Cortex of kidney (tissue), 1 donor: ENCODE data around the gene NDUFC2.
"Not testable (repeated sequence)": the region's sequence is repeated elsewhere in the genome, so short reads cannot be mapped to it uniquely, and the experiment has no call there.

Experiments used
- DNase-seq: peaks from one replicate; lab custom pipeline; 2025; lab: John Stamatoyannopoulos, UW

The NDUFC2 gene

DNA sequence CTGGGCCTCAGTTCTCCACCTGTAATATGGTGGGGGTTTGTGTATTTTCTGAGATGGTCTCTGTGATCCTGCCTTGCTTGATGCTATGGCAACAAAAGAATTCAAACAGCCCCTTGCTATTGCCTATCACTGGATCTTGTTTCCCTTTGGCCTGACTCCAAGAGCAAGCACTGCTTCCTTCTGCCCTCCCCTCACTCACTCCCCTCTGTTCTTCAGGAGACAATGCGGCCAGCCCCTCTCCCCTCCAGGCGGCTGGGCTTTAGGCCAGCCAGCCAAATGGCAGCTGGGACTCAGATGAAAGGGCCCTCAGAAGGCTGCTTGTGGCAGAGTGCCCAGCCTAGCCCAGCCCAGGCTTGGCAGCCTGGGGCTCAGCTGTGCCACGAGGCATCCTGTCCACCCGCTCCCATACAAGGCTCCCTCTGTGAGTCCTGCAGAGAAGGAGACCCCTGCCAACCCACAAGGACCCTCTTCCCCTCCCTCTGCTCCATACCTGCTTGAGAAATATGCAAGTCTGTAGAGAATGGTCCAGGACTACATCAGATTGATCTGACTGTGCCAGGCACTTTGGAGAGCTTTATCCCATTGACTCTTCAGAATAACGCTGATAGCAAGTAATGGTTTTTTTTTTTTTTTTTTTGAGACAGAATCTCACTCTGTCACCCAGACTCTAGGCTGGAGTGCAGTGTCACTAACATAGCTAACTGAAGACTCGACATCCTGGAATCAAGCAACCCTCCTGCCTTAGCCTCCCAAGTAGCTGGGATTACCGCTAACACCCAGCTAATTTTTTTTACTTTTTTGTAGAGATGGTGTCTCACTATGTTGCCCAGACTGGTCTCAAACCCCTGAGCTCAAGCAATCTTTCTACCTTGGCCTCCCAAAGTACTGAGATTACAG, 49.0 kb downstream of the NDUFC2 start:
- no peak for DNase-seq

DNA sequence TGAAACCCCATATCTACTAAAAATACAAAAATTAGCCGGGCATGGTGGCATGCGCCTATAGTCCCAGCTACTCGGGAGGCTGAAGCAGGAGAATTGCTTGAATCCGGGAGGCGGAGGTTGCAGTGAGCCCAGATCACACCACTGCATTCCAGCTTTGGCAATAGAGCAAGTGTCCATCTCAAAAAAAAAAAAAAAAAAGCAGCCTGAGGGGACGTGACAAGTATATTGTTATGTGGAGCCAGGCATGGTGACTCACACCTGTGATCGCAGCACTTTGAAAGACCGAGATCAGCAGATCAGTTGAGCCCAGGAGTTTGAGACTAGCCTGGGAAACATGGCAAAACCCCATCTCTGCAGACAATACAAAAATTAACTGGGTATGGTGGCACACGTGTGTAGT, 51.2 kb downstream of the NDUFC2 start:
- DNase-seq, result not testable (repeated sequence)

DNA sequence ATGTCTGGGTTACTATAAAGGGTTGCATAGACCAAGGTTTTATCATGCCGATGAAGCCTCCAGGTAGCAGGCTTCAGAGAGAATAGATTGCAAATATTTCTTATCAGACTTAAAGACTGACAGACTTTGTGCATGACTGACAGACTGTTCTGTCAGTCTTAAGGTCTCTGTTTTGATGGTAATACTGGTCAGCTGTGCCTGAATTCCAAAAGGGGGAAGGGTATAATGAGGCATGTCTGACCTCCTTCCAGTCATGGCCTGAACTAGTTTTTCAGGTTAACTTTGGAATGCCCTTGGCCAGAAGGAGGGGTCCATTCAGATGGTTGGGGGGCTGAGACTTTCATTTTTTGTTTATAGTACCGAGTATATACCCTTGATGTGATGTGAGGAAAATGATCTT, 51.9 kb downstream of the NDUFC2 start:
- no peak for DNase-seq

DNA sequence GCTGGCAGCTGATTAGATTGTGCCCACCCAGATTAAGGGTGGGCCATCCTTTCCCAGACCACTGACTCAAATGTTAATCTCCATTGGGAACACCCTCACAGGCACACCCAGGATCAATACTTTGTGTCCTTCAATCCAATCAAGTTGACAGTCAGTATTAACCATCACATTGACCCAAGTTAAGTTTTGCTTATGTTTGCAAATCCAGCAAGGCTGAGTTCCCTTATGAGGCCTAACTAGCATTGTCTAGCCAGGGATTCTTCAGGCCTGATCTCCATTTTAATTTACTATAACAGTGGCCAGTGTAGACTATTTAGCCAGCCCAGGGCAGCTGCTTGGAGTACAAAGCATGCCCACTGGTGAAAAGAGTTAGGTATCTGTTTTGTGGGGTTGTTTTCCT, 54.3 kb downstream of the NDUFC2 start:
- no peak for DNase-seq

DNA sequence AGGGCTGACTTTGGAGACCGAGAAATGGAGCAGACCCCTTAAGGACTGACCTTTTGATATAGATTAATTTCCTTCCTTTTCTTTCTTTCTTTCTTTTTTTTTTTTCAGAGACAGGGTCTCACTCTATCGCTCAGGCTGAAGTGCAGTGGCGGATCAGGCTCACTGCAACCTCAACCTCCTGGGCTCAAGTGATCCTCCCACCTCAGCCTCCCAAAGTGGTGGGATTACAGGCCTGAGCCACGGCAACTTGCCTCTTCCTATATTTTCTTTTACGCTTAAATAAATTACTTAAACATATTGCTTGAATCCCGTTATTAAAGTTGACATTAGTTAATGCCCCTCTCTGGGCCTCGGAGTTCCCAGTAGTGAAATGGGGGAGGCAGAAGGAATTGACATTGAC, 56.2 kb downstream of the NDUFC2 start:
- DNase-seq, result no peak

DNA sequence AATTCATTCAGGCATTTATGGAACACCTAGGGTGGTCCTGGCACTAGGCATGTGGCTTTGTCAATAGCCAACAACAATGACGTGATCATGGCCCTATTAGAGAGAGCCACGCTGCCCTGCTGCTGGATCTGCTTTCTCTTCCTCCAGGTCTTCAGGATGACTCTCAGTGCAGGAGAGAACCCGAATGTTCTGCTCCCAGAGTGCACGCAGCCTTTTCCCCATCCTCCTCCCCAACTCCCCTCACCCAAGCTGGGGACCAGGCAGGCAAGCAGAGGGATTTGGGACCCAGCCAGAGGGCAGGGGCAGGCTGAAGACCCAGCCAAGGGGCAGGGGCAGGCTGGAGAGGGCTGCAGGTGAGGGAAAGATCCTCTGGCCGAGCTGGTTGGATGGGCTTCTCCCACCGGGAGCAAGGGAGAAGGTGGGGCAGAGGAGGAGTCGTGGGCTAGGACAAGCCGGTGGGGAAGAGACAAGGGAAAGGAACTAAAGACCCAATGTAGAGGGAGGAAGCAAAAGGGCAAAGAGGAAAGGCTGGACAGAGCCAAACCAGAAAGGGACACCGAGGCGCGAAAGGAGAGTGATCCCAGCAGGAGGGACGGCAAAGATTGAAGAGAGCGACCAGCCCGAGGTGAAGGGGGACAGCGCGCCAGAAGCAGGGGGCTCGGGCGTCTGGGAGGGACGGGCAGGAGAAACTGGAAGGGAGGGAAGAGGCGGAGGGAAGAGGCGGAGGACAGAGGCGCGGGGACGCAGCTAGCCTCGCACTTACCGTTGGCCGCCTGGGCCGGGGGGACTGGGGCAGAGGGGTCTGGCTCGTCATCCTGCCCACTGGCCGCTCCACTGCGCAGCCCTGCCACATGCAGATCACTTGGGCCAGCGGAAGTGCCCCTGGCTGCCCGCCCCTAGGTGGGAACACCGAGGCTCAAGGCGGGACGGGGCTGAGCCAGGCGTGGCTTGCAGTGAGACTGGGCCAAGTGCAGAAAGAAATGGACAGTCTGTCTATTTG, 57.0 kb downstream of the NDUFC2 start, which contains the start of gene KCTD14:
TSS of gene KCTD14 (minus strand) at position 880 of the 1,000 bp plus-strand sequence. CDS start at position 853, 27 bp downstream.
- DNase-seq, result no peak

DNA sequence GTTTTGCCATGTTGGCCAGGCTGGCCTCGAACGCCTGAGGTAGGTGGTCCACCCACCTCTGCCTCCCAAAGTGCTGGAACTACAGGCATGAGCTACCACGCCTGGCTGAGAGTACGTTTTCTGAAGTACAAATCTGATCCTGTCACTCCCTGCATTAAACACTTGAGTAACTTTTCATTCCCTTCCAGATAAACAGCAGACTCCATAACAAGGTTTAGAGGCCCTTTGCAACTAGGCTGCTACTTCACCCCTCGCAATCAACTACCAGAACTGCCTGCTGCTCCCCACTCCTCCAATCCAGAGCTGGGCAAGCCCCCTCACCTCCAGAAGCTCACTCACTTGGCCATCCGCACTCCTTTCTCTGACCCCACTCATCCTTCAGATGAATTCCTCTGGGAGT, 58.1 kb downstream of the NDUFC2 start:
- no peak for DNase-seq

DNA sequence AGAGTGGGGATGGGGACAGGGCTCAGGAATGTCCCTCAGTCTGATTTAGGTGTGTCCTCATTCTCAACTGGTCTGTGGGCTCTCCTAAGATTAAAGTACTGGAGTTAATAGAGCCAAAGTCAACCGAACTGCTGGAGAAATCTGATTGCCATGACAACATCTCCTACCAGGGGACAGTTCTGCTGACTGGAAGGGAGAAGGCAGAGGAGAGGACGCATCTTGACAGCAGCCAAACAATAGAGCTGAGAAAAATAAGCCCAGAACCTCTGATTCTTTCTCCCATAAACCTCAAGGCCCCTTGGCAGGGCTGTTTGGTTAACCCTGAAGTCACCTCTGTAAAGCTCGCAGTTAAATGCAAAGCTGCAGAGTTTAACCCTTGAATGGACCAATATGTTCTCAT, 59.4 kb downstream of the NDUFC2 start:
- DNase-seq, result no peak

DNA sequence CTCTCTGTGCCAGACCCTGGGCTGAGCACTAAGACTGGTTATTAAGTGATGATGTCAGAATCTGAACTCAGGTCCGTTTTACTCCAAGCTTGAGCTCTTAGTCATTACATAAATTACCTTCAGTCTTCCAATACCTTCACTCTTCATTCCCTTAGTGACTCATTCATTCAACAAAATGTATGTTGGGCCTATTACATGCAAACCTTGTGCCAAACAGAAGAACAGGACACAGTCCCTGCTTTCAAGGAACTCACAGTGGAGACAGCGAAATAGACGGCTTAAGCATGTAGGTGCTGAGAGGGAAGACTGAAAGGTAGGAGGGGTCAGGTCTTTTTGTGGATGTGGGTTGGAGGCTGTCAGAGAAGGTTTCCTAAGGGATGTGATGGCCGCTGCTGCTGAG, 59.9 kb downstream of the NDUFC2 start:
- DNase-seq, result no peak
